ENCODE measurements around the gene TAPT1. TPM values are rescaled to one million over a fixed set of nuclear protein-coding genes. Genes with fewer than 3 reads are reported as not detected.

The TAPT1 gene
- total RNA-seq, 1 experiment from 2014 or later, result 23.7 TPM

DNA sequence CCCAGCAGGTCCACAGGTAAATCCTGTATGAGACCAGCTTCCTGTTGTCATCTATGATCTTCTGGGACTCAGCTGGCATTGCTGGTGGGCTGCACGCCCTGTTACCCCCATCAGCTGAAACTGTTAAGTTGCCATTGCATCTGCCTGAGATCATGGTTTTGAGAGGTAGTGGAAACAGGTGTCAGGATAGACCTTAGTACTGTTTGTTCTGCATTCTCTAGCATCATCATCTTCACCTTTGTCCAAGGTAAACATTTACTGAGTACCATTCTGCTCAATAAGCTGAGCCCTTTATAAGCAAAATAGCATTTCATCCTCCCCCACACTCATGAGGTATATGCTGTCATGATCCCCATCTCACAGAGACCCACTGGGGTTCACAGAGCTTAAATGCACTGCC lies 99.6 kb downstream of the TAPT1 start:
- intact Hi-C loops (cut with micrococcal nuclease; ENCODE audit: unreplicated experiment), result loop anchor here (5.0 kb wide), 2 partner anchors 44 to 71 kb away; partner anchors contain the start of gene PROM1

DNA sequence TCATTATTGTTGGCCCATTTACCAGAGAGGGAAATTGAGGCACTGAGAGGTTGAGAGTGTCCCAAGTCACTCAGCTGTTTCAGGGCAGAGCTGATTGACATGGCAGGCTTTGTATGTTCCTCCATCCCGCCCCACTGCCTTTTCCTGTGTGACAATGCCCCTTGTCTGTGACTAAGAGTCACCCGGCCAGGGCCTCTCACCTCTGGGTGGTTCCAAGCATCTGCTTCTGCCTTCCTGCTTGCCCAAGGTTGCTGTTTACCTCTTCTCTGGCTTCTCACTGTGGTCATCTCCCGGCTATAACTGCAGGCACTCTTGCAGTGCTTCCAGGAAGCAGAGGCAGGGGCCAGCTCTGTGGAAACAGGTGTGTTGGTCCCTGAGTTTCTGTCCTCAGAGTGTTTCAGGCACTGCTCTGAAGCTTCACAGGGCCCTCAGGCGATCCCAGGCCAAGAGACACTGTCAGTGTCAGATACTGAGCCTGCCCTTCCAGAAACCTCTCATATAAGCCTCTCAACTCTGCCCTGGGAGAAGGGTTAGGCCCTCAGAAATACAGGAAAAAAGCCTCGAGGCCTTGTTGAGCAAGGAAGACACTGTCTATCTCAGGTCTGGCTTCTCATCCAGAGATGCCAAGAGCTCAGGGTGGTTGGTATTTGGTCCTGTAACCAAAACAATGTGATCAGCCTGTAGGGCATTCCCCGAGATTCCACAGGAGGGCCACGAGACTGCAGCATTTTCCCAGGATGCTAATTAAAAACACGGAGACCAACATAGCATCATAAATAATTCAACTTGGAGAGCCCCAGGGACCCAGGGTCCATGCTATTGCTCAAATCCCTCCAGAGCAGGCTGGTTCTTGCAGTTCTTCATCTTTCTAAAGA lies 100.5 kb downstream of the TAPT1 start:
- Histone ChIP-seq H3K4me3 (ENCODE audit: low read depth, low read length) (no peak overlapping the region), H3K9me3 (no peaks in the 10 kb centered on the region), H3K36me3 (ENCODE audit: control insufficient read depth, insufficient read depth, low read length) (no peaks in the 10 kb centered on the region), H3K4me1 (peaks cover 27% of the 10 kb centered on the region), H3K27me3 (replicated peaks; ENCODE audit: control insufficient read depth, insufficient read depth, low read length) (no peaks in the 10 kb centered on the region)
- H3K36me3 Mint-ChIP-seq (ENCODE audit: insufficient read depth, unreplicated experiment), result no peaks in the 10 kb centered on the region
- no peak overlapping the region for H3K4me3 Mint-ChIP-seq (ENCODE audit: unreplicated experiment)
- peaks cover 38% of the 10 kb centered on the region for H3K4me1 Mint-ChIP-seq (ENCODE audit: low read depth, unreplicated experiment)
- intact Hi-C loops (cut with micrococcal nuclease; ENCODE audit: unreplicated experiment), result loop anchor here (5.0 kb wide), 2 partner anchors 44 to 71 kb away; partner anchors contain the start of gene PROM1
- POLR2A ChIA-PET, result no interaction called here
- TF ChIP-seq, protein P1, sequence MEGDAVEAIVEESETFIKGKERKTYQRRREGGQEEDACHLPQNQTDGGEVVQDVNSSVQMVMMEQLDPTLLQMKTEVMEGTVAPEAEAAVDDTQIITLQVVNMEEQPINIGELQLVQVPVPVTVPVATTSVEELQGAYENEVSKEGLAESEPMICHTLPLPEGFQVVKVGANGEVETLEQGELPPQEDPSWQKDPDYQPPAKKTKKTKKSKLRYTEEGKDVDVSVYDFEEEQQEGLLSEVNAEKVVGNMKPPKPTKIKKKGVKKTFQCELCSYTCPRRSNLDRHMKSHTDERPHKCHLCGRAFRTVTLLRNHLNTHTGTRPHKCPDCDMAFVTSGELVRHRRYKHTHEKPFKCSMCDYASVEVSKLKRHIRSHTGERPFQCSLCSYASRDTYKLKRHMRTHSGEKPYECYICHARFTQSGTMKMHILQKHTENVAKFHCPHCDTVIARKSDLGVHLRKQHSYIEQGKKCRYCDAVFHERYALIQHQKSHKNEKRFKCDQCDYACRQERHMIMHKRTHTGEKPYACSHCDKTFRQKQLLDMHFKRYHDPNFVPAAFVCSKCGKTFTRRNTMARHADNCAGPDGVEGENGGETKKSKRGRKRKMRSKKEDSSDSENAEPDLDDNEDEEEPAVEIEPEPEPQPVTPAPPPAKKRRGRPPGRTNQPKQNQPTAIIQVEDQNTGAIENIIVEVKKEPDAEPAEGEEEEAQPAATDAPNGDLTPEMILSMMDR (IDR thresholded peaks at IDR 0.05; ENCODE audit: insufficient read depth in 1 of 2, low read depth in 1 of 2, low read length in 1 of 2, severe bottlenecking in 1 of 2, unreplicated experiment in 1 of 2), result no peak
- no peak for DNase-seq
- no peaks in the 10 kb centered on the region for H3K27me3 Mint-ChIP-seq (ENCODE audit: insufficient read depth, unreplicated experiment)
- CTCF ChIA-PET, result no interaction called here
- BruUV-seq (replicated peaks), result no TSS peak
- H3K9me3 Mint-ChIP-seq (ENCODE audit: unreplicated experiment), result no peaks in the 10 kb centered on the region
- H3K27ac Mint-ChIP-seq (ENCODE audit: unreplicated experiment), result no peak overlapping the region

More for the DNA sequence above, 99.6 kb downstream of the TAPT1 start:
- Histone ChIP-seq H3K9me3 (no peaks in the 10 kb centered on the region), H3K4me1 (peaks cover 27% of the 10 kb centered on the region), H3K36me3 (ENCODE audit: control insufficient read depth, insufficient read depth, low read length) (no peaks in the 10 kb centered on the region), H3K27me3 (replicated peaks; ENCODE audit: control insufficient read depth, insufficient read depth, low read length) (no peaks in the 10 kb centered on the region), H3K4me3 (ENCODE audit: low read depth, low read length) (no peak overlapping the region)
- H3K4me3 Mint-ChIP-seq (ENCODE audit: unreplicated experiment), result no peak overlapping the region
- H3K27ac Mint-ChIP-seq (ENCODE audit: unreplicated experiment), result no peak overlapping the region
- no peaks in the 10 kb centered on the region for H3K27me3 Mint-ChIP-seq (ENCODE audit: insufficient read depth, unreplicated experiment)
- TF ChIP-seq, protein P1 (IDR thresholded peaks at IDR 0.05; ENCODE audit: insufficient read depth in 1 of 2, low read depth in 1 of 2, low read length in 1 of 2, severe bottlenecking in 1 of 2, unreplicated experiment in 1 of 2), result no peak
- H3K9me3 Mint-ChIP-seq (ENCODE audit: unreplicated experiment), result no peaks in the 10 kb centered on the region
- BruUV-seq (replicated peaks), result no TSS peak
- ChIA-PET POLR2A (no interaction called here), CTCF (no interaction called here)
- DNase-seq, result no peak
- H3K4me1 Mint-ChIP-seq (ENCODE audit: low read depth, unreplicated experiment), result peaks cover 38% of the 10 kb centered on the region
- no peaks in the 10 kb centered on the region for H3K36me3 Mint-ChIP-seq (ENCODE audit: insufficient read depth, unreplicated experiment)

DNA sequence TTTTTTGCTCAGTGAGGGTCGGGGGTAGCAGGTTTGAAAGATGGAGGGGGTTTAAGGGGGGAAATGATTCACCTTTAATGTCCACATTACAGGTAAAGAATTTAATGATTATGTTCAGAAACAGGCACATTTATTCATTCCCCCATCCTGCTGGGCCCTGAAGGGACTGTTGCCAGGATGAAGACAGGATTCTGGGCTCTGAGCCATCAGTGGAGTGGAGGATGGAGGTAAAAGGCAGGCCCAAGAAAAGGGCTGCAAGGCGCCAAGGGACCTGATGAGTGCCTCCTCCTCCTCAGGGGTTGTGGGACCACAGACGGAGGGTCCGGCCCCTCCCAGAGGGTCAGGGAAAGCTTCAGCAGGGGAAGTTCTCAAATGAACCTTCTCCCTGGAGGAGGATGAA lies 102.0 kb downstream of the TAPT1 start:
- no peaks in the 10 kb centered on the region for H3K27me3 ChIP-seq (replicated peaks; ENCODE audit: control insufficient read depth, insufficient read depth, low read length)
- TF ChIP-seq, protein P1 (IDR thresholded peaks at IDR 0.05; ENCODE audit: insufficient read depth in 1 of 2, low read depth in 1 of 2, low read length in 1 of 2, severe bottlenecking in 1 of 2, unreplicated experiment in 1 of 2), result no peak
- ChIA-PET POLR2A (no interaction called here), CTCF (no interaction called here)
- H3K4me3 Mint-ChIP-seq (ENCODE audit: unreplicated experiment), result no peak overlapping the region
- H3K9me3 Mint-ChIP-seq (ENCODE audit: unreplicated experiment), result no peaks in the 10 kb centered on the region
- DNase-seq, result no peak
- no TSS peak for BruUV-seq (replicated peaks)
- H3K9me3 ChIP-seq, result no peaks in the 10 kb centered on the region
- H3K4me1 ChIP-seq, result peaks cover 15% of the 10 kb centered on the region
- H3K27me3 Mint-ChIP-seq (ENCODE audit: insufficient read depth, unreplicated experiment), result no peaks in the 10 kb centered on the region
- no peak overlapping the region for H3K27ac Mint-ChIP-seq (ENCODE audit: unreplicated experiment)
- peaks cover 27% of the 10 kb centered on the region for H3K4me1 Mint-ChIP-seq (ENCODE audit: low read depth, unreplicated experiment)
- no peaks in the 10 kb centered on the region for H3K36me3 Mint-ChIP-seq (ENCODE audit: insufficient read depth, unreplicated experiment)
- intact Hi-C loops (cut with micrococcal nuclease; ENCODE audit: unreplicated experiment), result no loop called here
- H3K4me3 ChIP-seq (ENCODE audit: low read depth, low read length), result no peak overlapping the region
- H3K36me3 ChIP-seq (ENCODE audit: control insufficient read depth, insufficient read depth, low read length), result no peaks in the 10 kb centered on the region; the same call in 1 of the 2 replicates
